SH-SY5Y (cell line): Measurements from ENCODE around the gene SUSD3.

ENCODE experiments used
- GATA2 ChIP-seq: IDR thresholded peaks from 2 replicates; pipeline ENCODE4 v1.6.1; 2011; ENCODE audit warnings: mild to moderate bottlenecking, low read depth, low read length
- GATA3 ChIP-seq: IDR thresholded peaks from 2 replicates; pipeline ENCODE4 v1.6.1; 2011; ENCODE audit warnings: low read depth, mild to moderate bottlenecking, low read length, moderate library complexity

GRCh38 chr9:93017621-93018020 is 40.9 kb upstream of the SUSD3 start:
- TF ChIP-seq GATA2 (no peak), GATA3 (no peak)
